HCT116 (cell line): ENCODE results near the gene MTUS2. TPM values are rescaled to one million over a fixed set of nuclear protein-coding genes. Genes with fewer than 3 reads are reported as not detected.

Source experiments
- ATAC-seq: fragments of 200-7000 bp; cut with Tn5 transposase; 2 replicates; pipeline ENCODE4 v1.9.1; 2020; ENCODE audit warnings: mild to moderate bottlenecking, moderate library complexity
- BruUV-seq: library from RNA; stranded (reverse); fragments of 400-500 nt; replicated peaks from 2 replicates; lab custom pipeline; 2021; lab: Mats Ljungman, UMichigan
- CTCF ChIA-PET: fragments of 300-600 bp; sonication (Branson Sonifier 250); formaldehyde crosslinking; loops from one replicate; lab custom pipeline; 2021; ENCODE audit warnings: antibody characterized with exemption; lab: Charles Lee
- POLR2A ChIA-PET: fragments of 300-600, 350-600 bp; sonication (Branson Sonifier 250); formaldehyde crosslinking; loops from one replicate; lab custom pipeline; 2021; ENCODE audit warnings: antibody characterized with exemption; lab: Charles Lee
- RAD21 ChIA-PET, 2 experiments: fragments of 300-600 bp; sonication (Branson Sonifier 250); formaldehyde crosslinking; loops; one replicate each; lab custom pipeline; 2023; ENCODE audit warnings: low total read pairs in 2 of 2; ENCODE audit not compliant: uncharacterized antibody in 2 of 2, unreplicated experiment in 2 of 2, low non-redundant PET in 1 of 2; lab: Charles Lee
- DNase-seq: peaks from one replicate; pipeline ENCODE4 v3.0.0-alpha.2; 2010; ENCODE audit warnings: low read depth, low spot score
- H2AFZ ChIP-seq: fragments of 200-600 bp; shearing (Covaris generic), sonication (generic); 2 replicates; pipeline ENCODE4 v1.6.1; 2017; ENCODE audit warnings: low read depth, mixed run types, mixed read lengths, antibody characterized with exemption, low read length; ENCODE audit not compliant: poor library complexity, severe bottlenecking
- H3K27ac ChIP-seq: 2 replicates; pipeline ENCODE4 v1.5.1; 2012; ENCODE audit warnings: low read depth, low read length
- H3K27me3 ChIP-seq: fragments of 200-600 bp; sonication (generic); 2 replicates; pipeline ENCODE4 v1.6.1; 2016; ENCODE audit warnings: mixed run types, low read length, mixed read lengths; ENCODE audit not compliant: insufficient read depth
- H3K36me3 ChIP-seq, 2 experiments: fragments of 200-500 bp in 1 of 2; fragments of 200-600 bp in 1 of 2; sonication (Bioruptor generic) in 1 of 2; sonication (generic) in 1 of 2; 2 replicates each; pipeline versions ENCODE4 v1.5.1 to v1.6.1; 2014 to 2016; ENCODE audit warnings: low read length in 2 of 2, inconsistent platforms in 1 of 2, mixed read lengths in 1 of 2, mixed run types in 1 of 2; ENCODE audit not compliant: insufficient read depth in 2 of 2, control insufficient read depth in 1 of 2
- H3K4me1 ChIP-seq, 2 experiments: fragments of 200-600 bp in 1 of 2; sonication (generic) in 1 of 2; 2 replicates each; pipeline versions ENCODE4 v1.5.1 to v1.6.1; 2012 to 2017; ENCODE audit warnings: low read length in 2 of 2, inconsistent platforms in 1 of 2, mild to moderate bottlenecking in 1 of 2, mixed read lengths in 1 of 2, mixed run types in 1 of 2, moderate library complexity in 1 of 2; ENCODE audit not compliant: insufficient read depth in 2 of 2, control insufficient read depth in 1 of 2
- H3K4me2 ChIP-seq: fragments of 200-600 bp; sonication (generic); 2 replicates; pipeline ENCODE4 v1.6.1; 2017; ENCODE audit warnings: mixed run types, low read length, mixed read lengths
- H3K4me3 ChIP-seq, 2 experiments: fragments of 200-600 bp in 1 of 2; sonication (generic) in 1 of 2; replicated peaks in 1 of 2; 2 replicates each; pipeline ENCODE4 v1.5.1; 2011 to 2016; ENCODE audit warnings: low read length in 2 of 2, control low read depth in 1 of 2, low read depth in 1 of 2, mild to moderate bottlenecking in 1 of 2, mixed read lengths in 1 of 2, mixed run types in 1 of 2
- H3K79me2 ChIP-seq: fragments of 200-600 bp; sonication (generic); 2 replicates; pipeline ENCODE4 v1.6.1; 2017; ENCODE audit warnings: mild to moderate bottlenecking, mixed run types, low read length, moderate library complexity, mixed read lengths; ENCODE audit not compliant: insufficient read depth
- H3K9ac ChIP-seq: fragments of 200-600 bp; sonication (generic); 2 replicates; pipeline ENCODE4 v1.6.1; 2016; ENCODE audit warnings: low read length, mixed read lengths
- H3K9me2 ChIP-seq: fragments of 200-600 bp; sonication (generic), shearing (Covaris generic); 2 replicates; pipeline ENCODE4 v1.6.1; 2017; ENCODE audit warnings: mixed run types, mild to moderate bottlenecking, moderate library complexity; ENCODE audit not compliant: insufficient read depth
- H3K9me3 ChIP-seq, 2 experiments: fragments of 200-500 bp in 1 of 2; fragments of 200-600 bp in 1 of 2; sonication (Bioruptor generic) in 1 of 2; sonication (generic) in 1 of 2; 2 replicates each; pipeline ENCODE4 v1.6.1; 2014 to 2017; ENCODE audit warnings: low read length in 2 of 2, mixed read lengths in 2 of 2, inconsistent platforms in 1 of 2, low read depth in 1 of 2, mild to moderate bottlenecking in 1 of 2, mixed run types in 1 of 2, moderate library complexity in 1 of 2; ENCODE audit not compliant: control insufficient read depth in 1 of 2, insufficient read depth in 1 of 2
- H4K20me1 ChIP-seq: fragments of 200-600 bp; sonication (generic), shearing (Covaris generic); 2 replicates; pipeline ENCODE4 v1.6.1; 2017; ENCODE audit warnings: mixed run types, mild to moderate bottlenecking, moderate library complexity; ENCODE audit not compliant: insufficient read depth
- CBX3 ChIP-seq: IDR thresholded peaks from 2 replicates; pipeline ENCODE4 v1.6.1; 2012; ENCODE audit warnings: low read depth
- CEBPB ChIP-seq: IDR thresholded peaks from 2 replicates; pipeline ENCODE4 v1.6.1; 2012; ENCODE audit warnings: low read depth
- EGR1 ChIP-seq: IDR thresholded peaks from 2 replicates; pipeline ENCODE4 v1.6.1; 2012; ENCODE audit warnings: low read depth
- EZH2phosphoT487 ChIP-seq: fragments of 200-600 bp; IDR thresholded peaks from 2 replicates; pipeline ENCODE4 v1.6.1; 2018; ENCODE audit warnings: antibody characterized with exemption, borderline replicate concordance
- POLR2AphosphoS5 ChIP-seq: IDR thresholded peaks from 2 replicates; pipeline ENCODE4 v1.6.1; 2011; ENCODE audit warnings: mild to moderate bottlenecking, low read depth, low read length, moderate library complexity
- RAD21 ChIP-seq: IDR thresholded peaks from 2 replicates; pipeline ENCODE4 v1.6.1; 2012; ENCODE audit warnings: low read depth, mild to moderate bottlenecking
- SP1 ChIP-seq: IDR thresholded peaks from 2 replicates; pipeline ENCODE4 v1.6.1; 2012; ENCODE audit warnings: low read depth
- TCF7L2 ChIP-seq: IDR thresholded peaks from 2 replicates; pipeline ENCODE4 v1.7.0; 2011; ENCODE audit warnings: borderline replicate concordance, inconsistent platforms; ENCODE audit not compliant: insufficient read depth, insufficient read length; ENCODE audit errors: extremely low read depth
- YY1 ChIP-seq: IDR thresholded peaks from 2 replicates; pipeline ENCODE4 v1.6.1; 2011; ENCODE audit warnings: low read length, low read depth, moderate library complexity, mild to moderate bottlenecking; ENCODE audit not compliant: insufficient replicate concordance; ENCODE audit errors: extremely low read depth
- ZNF274 ChIP-seq: fragments of 200-500 bp; sonication (Bioruptor generic); IDR thresholded peaks from 2 replicates; pipeline ENCODE4 v1.6.1; 2014; ENCODE audit warnings: mild to moderate bottlenecking, low read depth, low read length, inconsistent platforms
- intact Hi-C: fragments of 100-400 bp; cut with micrococcal nuclease; formaldehyde crosslinking; loops from 2 replicates; pipeline ENCODE4 v1.10.0; 2022
- total RNA-seq: library from RNA; stranded (reverse); gene quantifications from one replicate; pipeline ENCODE4 v1.2.1, GENCODE V29; 2021; ENCODE audit not compliant: unreplicated experiment
- TF ChIP-seq, protein P1 (sequence below): IDR thresholded peaks from 2 replicates; pipeline ENCODE4 v1.6.1; 2012; ENCODE audit warnings: low read depth
- TF ChIP-seq, protein P2 (sequence below): IDR thresholded peaks from 2 replicates; pipeline ENCODE4 v1.6.1; 2012

The MTUS2 gene
- total RNA-seq, 1 experiment from 2014 or later: 0.02 TPM

GRCh38 chr13:28822801-28823200 is 2.7 kb downstream of the MTUS2 start:
- no peaks in the 10 kb centered on the region for H3K9me3 ChIP-seq
- peaks cover 19% of the 10 kb centered on the region; the same call in 1 of the 2 replicates for H3K27me3 ChIP-seq
- RAD21 ChIA-PET: no interaction called here
- no peaks in the 10 kb centered on the region for H3K9me2 ChIP-seq
- H4K20me1 ChIP-seq: no peaks in the 10 kb centered on the region
- POLR2A ChIA-PET: no interaction called here
- H3K4me2 ChIP-seq: no peak overlapping the region
- no TSS peak for BruUV-seq
- ATAC-seq: no peak
- no peak overlapping the region for H3K9ac ChIP-seq
- intact Hi-C loops: no loop called here
- no peak for DNase-seq
- H3K36me3 ChIP-seq: no peaks in the 10 kb centered on the region
- TF ChIP-seq EZH2phosphoT487 (no peak), RAD21 (no peak), EGR1 (no peak), POLR2AphosphoS5 (no peak), ZNF274 (no peak), YY1 (no peak), SP1 (no peak), CEBPB (no peak), CBX3 (no peak), TCF7L2 (no peak)
- TF ChIP-seq, protein P1, sequence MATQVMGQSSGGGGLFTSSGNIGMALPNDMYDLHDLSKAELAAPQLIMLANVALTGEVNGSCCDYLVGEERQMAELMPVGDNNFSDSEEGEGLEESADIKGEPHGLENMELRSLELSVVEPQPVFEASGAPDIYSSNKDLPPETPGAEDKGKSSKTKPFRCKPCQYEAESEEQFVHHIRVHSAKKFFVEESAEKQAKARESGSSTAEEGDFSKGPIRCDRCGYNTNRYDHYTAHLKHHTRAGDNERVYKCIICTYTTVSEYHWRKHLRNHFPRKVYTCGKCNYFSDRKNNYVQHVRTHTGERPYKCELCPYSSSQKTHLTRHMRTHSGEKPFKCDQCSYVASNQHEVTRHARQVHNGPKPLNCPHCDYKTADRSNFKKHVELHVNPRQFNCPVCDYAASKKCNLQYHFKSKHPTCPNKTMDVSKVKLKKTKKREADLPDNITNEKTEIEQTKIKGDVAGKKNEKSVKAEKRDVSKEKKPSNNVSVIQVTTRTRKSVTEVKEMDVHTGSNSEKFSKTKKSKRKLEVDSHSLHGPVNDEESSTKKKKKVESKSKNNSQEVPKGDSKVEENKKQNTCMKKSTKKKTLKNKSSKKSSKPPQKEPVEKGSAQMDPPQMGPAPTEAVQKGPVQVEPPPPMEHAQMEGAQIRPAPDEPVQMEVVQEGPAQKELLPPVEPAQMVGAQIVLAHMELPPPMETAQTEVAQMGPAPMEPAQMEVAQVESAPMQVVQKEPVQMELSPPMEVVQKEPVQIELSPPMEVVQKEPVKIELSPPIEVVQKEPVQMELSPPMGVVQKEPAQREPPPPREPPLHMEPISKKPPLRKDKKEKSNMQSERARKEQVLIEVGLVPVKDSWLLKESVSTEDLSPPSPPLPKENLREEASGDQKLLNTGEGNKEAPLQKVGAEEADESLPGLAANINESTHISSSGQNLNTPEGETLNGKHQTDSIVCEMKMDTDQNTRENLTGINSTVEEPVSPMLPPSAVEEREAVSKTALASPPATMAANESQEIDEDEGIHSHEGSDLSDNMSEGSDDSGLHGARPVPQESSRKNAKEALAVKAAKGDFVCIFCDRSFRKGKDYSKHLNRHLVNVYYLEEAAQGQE: no peak
- TF ChIP-seq, protein P2, sequence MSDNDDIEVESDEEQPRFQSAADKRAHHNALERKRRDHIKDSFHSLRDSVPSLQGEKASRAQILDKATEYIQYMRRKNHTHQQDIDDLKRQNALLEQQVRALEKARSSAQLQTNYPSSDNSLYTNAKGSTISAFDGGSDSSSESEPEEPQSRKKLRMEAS: no peak
- no peak overlapping the region for H2AFZ ChIP-seq
- CTCF ChIA-PET: interaction anchor here (1.4 kb wide), 1 partner anchor 26 kb away, joined by 3 read pairs; no protein-coding TSS in a partner anchor
- H3K4me1 ChIP-seq: peaks cover 3 to 8% of the 10 kb centered on the region in 2 experiments; a peak in 2 of 4 replicates
- no peak overlapping the region for H3K27ac ChIP-seq
- no peaks in the 10 kb centered on the region for H3K79me2 ChIP-seq
- H3K4me3 ChIP-seq: no peak overlapping the region
